Liver (tissue), 3 donors: ENCODE results near the gene BMPER.

Source experiments
- CTCF ChIP-seq: fragments of 150-350 bp; IDR thresholded peaks from 2 replicates; pipeline ENCODE4 v1.5.1; 2017; ENCODE audit warnings: improper control_type of control experiment, low read depth, low read length; ENCODE audit not compliant: missing input control
- EGR1 ChIP-seq, 2 donors: IDR thresholded peaks; 2 replicates each; pipeline ENCODE4 v1.6.1; 2016 to 2018; ENCODE audit warnings: antibody characterized with exemption in 2 of 2, low read depth in 2 of 2
- RAD21 ChIP-seq, 2 donors: IDR thresholded peaks; 2 replicates each; pipeline ENCODE4 v1.6.1; 2016; ENCODE audit warnings: antibody characterized with exemption in 2 of 2, mild to moderate bottlenecking in 2 of 2
- REST ChIP-seq: IDR thresholded peaks from 2 replicates; pipeline ENCODE4 v1.6.1; 2016; ENCODE audit warnings: antibody characterized with exemption, mild to moderate bottlenecking
- donor health status: healthy.
- donor health status: healthy.

DNA sequence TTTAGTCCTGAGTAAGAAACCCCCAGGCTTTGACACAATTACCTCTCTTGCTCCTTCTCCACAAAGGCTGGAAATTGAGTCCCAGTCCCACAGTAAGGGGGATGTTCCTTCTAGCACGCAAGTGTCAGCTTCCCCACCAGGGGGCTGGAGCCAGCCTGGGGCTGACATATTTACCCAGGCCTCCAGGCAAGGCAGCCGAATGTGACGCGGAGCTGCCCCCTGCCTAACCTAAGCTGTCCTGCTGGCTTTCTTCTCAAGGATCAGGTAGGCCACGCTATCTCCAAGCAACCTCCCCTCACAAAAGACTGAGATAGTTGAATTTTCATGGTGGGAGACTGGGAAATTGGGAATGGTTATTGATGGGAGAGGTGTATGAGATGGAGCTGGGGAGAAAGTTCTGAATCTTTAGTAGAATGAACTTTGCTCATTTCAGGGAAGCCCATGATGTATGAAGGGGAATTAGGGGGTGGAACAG is 19.2 kb upstream of the BMPER start:
- TF ChIP-seq CTCF (no peak), RAD21 (IDR thresholded peaks at IDR 0.05) (no peak), REST (no peak), EGR1 (IDR thresholded peaks at IDR 0.05; ENCODE audit: low read depth in 2 of 2) (no peak)
